HG02840 (cell line): ENCODE data around the gene ATXN7.

Experiments
- ATAC-seq: cut with Tn5 transposase; IDR thresholded peaks from one replicate; pipeline ENCODE4 v1.9.1; 2021; ENCODE audit warnings: mild to moderate bottlenecking, moderate library complexity, moderate number of reproducible peaks; ENCODE audit not compliant: unreplicated experiment, low FRiP score

The ATXN7 gene

DNA sequence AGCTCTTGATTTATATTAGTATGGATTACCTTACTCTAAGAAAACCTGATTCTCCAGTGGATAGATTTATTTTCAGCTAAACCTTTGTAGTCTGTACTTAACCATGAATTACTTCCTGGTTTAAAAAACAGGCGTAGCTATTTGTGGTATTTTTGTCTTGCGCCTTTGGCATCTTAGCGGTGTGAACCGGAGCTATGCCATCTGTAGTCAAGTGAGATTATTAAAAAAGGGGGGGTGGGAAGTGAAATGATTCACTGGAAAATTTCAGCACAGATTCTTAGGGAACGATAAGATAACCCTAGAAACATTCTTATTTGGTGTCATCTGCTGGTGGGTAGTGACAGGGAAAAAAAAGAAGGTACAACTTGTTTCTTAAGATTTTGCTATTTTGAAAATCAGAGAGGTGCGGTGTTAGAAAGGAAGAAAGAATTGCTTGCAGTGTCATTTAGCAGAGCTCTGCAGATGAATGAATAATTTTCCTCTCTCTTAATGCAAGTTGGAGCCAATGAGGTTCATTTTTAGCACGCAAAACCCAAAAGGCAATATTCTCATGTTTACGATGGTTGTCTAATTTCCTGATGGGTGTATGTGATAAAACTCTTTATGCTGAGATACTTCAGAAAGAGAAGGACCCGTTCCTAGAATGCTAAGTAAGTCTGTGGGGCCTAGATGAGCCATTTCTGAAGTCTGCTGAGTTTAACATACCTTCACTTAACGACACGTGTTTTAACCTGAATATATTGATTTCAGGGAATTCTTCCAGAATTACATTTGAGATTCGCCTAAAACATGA, 115.6 kb downstream of the ATXN7 start:
- no peak for ATAC-seq

- ATAC-seq, result no peak
Measured at GRCh38 chr3:63980019-63980418, 116.4 kb downstream of the ATXN7 start.

DNA sequence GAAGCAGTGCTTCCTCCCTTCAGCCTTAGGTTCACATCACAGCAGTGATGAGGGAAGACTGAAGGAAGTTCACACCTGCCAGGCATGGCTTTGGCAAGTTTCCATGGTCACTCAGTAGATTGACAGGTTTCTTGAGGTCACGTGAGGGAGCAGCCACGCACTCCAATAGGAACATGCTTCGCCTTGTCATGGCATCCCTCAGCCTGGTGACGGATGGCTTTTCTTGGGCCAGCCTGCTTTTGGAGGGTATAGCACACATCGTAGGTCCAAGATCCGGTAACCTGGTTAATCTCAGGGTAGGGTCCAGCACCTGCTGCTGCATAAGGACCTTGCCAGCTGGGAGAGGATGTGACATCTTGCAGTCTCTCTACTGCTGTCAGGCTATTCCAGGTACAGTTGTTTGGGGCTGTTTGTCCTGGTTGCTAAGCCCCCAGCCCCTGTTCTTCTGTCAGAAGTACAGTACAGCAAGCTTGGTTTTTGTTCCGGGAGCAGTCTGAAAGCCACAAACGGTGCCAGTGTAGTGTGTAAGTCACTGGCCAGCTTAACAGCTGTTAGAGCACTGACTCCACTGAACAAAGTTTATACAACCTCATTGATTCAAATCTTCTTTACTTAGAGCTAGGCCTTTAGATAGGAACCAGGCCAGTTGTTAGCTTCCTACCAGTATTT, 117.3 kb downstream of the ATXN7 start:
- ATAC-seq, result no peak

GRCh38 chr3:63981980-63982379, 118.3 kb downstream of the ATXN7 start:
- ATAC-seq, result no peak

DNA sequence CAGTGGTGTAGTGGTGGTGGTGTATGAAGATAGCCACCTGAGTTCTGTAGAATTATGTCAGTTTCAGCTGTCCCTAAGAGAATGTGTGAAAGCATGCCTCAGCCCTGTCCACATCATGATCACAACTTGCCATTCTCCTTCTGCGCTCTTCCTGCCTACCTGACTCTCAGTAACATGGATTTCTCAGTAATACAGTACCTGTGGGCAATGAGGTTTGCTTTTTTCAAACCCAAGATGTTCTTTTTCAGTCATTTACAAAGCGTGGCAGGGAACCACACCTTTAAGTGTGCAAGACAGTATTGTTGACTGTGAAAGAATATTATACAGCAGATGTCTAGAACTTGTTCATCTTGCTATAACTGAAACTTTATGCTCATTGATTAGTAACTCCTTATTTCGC, 120.7 kb downstream of the ATXN7 start:
- ATAC-seq, result no peak

- ATAC-seq, result no peak
Measured at GRCh38 chr3:63986146-63986545, 122.5 kb downstream of the ATXN7 start.

GRCh38 chr3:63986831-63987230, 123.2 kb downstream of the ATXN7 start:
- no peak for ATAC-seq

DNA sequence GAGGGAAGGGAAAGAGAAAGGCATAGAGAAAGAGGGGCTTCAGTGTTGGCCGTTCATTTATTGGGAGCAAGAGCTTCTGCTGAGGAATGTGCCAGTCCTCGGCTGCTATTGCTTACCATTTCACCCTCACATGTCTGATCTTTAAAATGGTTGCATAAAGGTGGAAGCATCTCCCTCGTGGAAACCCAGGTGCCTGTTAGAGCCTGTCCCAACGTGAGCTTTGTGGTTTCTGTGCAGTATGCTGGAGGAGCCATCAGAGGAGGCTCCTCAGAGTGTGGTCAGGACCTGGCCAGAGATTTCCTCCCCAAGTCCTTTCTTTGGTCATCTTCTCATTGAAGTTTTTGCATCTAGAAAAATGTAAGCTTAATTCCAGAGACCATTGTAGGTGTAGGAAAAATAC, 125.3 kb downstream of the ATXN7 start:
- no peak for ATAC-seq

DNA sequence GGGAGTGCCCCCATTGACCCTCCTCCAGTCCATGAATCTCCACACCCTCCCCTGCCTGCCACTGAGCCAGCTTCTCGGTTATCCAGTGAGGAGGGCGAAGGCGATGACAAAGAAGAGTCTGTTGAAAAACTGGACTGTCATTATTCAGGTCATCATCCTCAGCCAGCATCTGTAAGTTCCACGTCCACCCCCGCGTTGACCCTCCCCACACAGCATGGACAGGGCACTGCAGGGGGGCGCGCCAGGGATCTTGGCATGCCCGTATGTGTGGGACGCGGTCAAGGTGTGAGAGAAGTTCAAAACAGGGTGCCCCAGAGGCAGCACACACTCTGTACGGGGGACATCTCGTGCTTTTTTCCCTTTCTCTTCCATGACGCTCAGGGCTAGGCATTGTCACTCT, 126.5 kb downstream of the ATXN7 start:
- no peak for ATAC-seq

GRCh38 chr3:63990733-63991132, 127.1 kb downstream of the ATXN7 start:
- ATAC-seq, result no peak

DNA sequence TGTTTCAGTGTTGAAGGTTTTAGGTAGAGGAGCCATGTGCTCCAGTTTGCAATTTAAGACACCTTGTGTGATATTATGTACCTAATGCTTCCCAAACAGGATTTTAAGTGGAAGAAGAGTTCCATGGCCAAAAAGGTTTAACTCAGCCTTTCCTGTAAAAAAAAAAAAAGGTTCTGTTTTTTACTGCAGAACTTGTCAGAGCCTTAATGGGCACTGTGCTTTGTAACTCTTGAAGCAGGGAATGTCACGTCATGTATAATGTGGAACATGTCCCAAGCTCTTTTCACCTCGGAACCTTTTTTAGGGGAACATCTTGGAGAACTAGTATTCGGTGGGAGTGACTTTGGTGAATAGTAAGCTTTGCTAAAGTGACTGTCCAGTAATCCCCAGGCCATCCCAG, 128.0 kb downstream of the ATXN7 start:
- ATAC-seq, result no peak

DNA sequence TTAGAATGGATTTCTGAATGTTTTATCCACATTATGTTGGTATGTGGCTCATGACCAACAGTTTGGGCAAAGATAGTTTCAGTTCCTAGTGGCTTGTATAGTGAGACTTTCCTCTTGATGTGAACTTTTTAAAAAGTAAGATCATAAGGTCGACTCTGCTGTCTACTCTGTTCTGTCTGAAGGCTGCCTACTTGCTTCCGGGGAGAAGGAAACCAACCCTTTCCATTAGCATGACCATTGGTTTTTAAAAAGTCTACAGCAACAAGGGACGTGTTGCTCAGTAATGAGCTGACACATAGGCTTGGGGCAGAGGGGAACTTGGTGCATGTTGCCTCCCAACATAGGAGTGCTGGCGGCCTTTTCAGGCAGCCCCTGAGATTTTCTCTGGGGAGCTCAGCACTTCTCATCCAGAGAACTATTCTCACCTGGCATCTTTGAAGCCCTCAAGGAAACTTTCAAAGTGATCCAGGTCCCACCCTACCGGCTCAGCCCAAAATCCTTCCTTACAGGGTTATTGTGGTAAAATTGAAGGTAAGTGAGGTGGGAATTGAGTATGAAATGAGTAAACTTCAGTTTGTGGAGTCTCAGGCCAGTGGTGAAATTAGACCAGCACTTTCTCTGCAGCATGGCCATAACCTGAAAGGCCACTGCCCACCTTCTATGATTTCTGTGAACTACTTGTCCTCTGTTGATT, 129.0 kb downstream of the ATXN7 start:
- no peak for ATAC-seq

DNA sequence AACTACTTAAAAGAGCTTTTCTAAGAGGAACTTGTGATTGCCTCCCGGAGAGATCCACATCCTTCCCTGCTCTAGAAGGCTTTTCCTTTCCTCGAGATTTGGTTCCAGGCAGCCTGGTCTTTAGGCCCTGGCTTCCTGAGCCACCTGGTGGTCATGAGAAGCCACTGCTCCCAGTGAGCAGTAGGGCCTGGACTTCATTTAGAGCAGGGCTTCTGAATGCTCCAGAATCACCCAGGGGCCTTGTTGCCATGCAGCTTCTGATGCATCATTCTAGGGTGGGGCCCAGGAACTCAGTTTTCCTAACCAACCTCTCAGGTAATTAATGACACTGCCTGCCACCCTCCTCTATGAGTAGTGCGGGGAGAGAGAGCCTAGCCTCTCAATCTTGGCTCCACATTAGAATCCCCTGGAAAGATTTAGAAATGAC, 130.0 kb downstream of the ATXN7 start:
- ATAC-seq, result no peak

GRCh38 chr3:63995086-63995485, 131.4 kb downstream of the ATXN7 start:
- ATAC-seq, result no peak

- no peak for ATAC-seq
Measured at GRCh38 chr3:63998852-63999754, 135.4 kb downstream of the ATXN7 start.

GRCh38 chr3:64000453-64001055, 136.9 kb downstream of the ATXN7 start:
- ATAC-seq, result no peak

DNA sequence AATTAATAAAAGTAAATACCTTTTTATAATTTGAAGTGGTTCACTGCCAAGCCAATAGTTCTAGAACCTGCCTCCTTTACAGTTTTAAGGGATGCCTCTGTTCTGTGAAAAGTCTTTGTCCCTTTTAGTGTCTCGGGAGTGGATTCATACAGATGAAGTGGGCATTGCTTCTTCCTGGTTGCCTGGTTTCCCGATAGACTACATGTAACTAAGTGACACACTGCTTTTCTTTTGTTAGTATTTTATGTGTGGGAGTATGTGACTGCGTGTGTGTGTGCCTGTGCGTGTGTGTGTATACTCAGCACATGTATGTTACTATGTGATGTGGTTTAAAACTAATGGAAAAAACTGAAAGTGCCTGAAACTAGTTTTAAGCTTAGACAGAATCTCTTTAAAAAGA, 138.6 kb downstream of the ATXN7 start:
- no peak for ATAC-seq

DNA sequence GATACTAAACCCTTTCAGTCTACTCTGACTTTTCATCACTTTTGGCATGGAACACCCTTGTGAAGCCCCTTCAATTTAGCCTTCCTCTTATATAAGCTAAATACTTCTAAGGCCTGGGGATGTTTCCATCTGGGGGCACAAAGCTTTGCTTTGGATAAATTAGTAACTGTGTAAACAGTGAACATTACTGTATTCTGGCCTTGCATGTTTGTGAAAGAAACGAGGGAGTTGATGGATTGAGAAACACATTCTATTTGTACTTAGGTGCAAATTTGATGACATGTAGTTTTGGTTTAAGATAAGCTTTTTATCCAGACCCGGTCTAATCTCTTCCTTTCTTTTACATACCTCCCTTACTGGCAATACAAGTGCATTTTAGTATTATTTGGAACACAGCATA, 139.9 kb downstream of the ATXN7 start:
- no peak for ATAC-seq

GRCh38 chr3:64008017-64008416, 144.3 kb downstream of the ATXN7 start:
- no peak for ATAC-seq
